Stimulated activated CD4-positive, alpha-beta T cell treated with anti-CD3 and anti-CD28 coated beads, Interleukin-1b, Interleukin-23, amount 100 ng/mL, for 4 hours (primary cell): ENCODE results near the gene AP1G2.
"Not testable (repeated sequence)": the region's sequence is repeated elsewhere in the genome, so short reads cannot be mapped to it uniquely, and the experiment has no call there.

Experiments
- DNase-seq, 2 donors: peaks; one replicate each; pipeline ENCODE4 v3.0.0-alpha.2; 2020; ENCODE audit warnings: low read depth in 2 of 2

Gene AP1G2

DNA sequence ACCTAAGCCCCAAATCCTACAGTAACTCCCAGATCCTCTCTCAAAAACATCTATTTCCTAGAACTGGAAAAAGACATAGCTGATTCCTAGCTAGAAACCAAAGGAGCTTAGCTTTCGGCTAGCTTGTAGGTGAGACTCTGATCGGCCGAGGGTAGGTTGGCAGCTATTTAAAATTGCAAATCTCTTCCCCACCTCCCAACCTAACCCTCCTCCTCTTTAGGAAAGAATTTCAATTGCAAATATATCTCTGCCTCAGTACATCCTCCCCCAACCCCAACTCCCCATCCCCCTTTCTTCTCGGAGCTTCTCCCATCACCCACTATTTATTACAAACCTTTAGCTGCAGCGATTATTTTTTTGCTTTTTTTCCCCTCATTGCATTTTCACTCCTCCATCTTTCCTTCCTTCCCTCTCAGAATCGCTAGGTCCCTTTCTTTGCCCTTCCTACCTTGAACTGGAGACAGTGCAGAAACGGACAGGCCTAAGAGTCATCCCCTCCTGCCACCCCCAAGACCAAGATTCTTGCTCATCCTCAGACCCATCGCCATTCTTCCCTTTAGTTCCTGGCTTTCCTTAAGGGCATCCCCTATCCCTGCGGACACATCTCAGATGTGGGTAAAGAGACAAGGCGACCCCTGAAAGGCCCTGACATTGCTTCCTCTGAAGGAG is 29.4 kb downstream of the AP1G2 start:
- DNase-seq: no peak

DNA sequence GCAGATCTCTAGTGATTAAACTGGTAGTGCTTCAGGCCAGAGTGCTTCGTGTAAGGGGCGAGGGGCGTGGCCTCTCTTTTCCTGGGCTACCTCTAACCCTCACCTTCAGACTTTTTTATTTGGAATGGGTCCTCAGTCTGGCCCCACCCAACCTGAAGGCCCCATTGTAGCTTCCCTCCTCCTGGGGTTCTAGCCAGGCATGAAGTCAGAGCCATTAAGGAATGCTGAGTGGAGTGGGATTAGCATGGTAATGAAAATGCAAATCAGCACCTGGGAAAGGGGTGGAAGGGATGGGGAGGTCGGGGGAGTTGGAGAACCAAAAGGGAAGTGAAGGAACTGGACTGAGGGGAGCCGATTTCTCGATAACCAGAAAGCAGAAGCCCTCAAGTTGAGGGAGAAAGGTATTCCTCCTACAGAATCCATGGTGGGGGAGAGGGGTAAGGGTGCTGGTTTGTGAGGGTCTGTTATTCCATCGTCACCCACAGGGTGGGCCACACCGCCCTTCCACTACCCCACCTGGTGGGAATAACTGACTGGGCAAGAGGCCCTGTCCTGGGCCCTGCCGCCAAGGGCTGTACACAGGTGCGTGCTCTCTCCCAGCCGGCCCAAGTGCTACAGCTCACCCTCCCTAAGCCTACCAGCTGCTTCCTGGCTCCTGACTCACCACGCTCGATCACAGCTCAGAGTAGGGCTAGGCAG is 30.1 kb downstream of the AP1G2 start:
- DNase-seq: no peak

DNA sequence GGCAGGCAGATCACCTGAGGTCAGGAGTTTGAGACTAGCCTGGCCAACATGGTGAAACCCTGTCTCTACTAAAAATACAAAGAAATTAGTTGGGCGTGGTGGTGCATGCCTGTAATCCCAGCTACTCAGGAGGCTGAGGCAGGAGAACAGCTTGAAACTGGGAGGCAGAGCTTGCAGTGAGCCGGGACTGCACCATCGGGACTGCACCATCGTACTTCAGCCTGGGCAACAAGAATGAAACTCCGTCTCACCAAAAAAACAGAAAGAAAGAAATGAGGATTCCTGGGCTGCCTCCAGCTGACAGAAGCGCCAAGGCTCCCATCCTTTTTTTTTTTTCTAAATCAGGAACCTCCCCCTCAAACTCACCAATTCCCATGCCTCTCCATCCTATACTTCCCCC is 30.7 kb downstream of the AP1G2 start:
- DNase-seq: not testable (repeated sequence)

DNA sequence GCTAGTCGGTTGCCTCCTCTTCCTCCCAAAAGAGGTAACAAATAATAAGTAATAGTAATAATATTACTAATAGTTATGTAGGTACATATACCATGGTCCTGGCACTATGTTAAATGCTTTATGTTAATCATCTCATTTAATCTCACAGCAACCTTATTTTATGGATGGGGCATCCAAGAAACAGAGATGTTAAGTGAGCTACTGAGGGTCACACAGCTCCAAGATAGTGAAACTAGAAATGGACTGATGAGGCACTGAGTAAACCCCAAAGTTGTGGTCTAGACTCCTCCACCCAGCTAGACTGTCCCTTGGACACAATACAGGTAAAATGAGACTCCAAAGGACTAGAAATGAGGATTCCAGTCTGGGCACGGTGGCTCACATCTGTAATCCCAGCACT is 31.1 kb downstream of the AP1G2 start:
- no peak for DNase-seq

DNA sequence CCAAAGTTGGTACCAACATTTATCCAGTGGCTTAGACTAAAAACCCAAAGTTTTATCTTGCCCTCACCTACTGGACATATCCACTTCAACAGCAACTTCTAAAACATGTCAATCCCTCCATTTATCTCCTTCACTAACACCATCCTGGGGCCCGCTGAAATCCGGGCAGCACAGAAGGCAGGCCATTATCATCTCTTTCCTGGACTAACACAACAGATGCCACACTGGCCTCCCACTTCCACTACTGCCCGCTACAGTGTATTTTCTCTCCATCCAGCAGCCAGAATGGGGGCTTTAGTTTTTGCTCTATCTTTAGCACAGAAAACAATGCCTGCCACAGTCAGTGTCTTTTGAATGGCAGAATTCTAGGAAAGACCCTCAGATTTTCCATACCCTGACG is 31.6 kb downstream of the AP1G2 start:
- no peak for DNase-seq

DNA sequence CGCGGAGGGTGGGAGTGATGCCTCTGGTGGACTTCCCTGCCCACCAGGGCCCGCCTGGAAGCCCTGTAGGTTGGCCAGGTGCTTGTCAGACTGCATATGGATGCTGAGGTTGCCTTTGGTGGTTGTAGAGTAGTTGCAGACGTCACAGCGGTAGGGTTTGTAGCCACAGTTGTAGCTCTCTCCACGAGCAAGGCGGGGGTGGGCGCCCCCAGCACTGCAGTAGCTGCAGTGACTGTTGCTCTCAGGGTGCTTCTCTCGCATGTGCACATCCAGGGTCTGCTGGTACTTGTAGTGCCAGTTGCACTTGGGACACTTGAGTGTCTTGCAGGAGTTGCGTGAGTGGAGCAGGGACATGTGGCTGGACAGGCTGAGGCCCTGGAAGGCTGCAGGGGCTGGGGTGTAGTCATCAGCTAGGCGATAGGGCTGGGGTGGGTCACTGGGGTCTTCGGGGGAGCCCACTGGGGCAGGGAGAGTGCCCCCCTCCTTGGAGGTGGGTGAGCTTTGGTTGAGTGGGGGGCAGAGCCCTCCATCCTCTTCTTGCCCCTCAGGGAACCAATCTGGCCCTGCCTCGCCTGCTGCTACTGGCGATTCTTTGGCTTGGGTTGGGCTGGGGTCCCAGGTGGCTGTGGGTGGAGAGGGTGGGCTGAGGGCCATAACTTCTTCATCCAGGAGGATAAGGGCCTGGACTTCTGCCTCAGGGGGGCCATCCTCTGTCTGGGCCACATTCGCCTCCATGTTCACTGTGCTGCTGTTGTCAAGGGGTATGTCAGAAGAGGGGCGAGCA is 33.7 kb downstream of the AP1G2 start:
- DNase-seq: no peak

DNA sequence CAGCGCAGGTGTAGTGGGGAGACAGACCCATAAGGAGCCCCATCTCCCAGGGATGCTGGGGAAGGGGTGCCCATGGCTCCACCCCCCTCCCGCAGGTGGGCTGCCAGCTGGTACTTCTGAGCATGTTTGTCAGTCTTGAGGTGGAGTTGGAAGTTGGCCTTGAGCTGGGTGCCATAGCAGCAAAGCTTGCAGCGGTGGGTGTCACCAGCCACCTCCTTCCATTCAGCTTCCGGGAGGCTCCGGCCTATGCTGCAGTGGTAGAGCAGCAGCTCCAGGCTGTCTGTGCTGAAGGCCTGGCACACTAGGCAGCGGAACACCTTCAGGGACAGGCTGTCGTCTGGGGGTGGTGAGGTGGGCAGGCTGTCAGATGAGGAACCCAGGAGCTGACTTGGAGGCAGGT is 34.9 kb downstream of the AP1G2 start:
- no peak for DNase-seq

DNA sequence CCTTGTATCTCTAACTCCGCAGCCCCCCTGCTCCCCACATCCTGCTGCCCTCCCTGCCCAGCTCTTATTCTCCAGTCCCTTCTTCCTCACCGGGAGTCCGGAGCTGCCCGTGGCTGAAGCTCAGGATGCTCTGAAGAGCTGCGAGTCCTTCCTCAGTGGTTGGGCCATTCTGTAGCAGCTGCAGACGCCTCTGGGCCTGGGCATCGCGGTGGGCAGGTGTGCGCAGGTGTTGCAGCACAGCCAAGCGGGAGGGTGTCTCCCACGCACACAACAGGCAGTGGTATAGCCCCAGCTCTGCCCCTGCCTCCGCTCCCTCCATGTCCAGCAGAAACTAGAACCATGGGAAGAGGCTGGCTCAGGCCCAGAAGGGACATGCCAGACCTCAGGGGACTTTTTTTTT is 36.2 kb downstream of the AP1G2 start:
- DNase-seq: no peak

DNA sequence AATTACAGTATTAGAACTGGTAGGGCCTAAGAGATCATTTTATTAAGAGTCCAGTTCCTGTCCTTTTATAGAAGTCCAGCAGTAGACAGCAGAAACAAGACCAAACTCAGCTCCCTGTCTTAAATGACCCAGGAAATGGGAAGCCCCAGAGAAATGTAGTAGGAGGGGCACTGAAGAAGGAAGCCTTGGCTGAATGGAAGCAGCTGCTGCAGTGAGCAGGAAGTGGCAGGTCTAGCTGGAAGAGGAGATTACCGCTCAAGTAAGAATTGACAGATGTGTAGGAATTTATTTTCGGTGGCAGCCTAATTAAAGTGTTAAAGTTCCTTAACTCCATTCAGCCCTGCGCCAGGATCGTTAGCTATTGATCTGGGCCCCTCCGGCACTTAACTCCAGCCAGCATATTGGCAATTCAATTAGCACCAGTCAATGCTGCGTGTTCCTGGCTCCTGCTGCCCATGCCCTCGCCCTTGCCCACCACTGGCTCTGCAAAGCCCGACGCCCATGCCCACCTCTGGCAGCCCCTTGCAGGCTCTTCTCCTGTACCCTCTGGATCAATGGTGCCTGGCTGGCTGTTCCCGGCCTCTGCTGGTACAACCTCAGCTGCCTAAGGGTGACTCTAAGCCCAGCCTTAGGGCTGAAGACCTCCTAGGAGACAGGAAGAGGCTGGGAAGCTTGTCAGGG is 37.1 kb downstream of the AP1G2 start:
- DNase-seq: no peak

DNA sequence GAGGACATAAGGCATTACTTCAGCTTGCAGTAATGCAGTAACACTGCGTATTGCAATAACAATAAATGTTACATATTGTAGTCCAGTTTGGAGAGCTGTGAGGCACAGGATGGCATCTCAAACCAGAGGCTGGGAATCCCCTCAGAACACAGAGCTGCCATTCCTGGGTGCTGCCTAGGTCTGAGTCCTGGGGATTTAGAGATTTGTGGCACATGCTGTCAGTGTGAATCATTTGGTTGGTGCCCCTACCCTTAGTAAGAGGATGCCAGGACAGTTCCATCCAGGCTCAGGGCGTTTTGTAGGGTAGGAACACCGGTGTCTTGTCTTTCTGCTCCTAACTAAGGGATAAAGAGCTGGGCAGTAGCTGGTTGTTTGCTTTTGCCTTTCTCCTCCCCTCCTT is 38.6 kb downstream of the AP1G2 start:
- no peak for DNase-seq

DNA sequence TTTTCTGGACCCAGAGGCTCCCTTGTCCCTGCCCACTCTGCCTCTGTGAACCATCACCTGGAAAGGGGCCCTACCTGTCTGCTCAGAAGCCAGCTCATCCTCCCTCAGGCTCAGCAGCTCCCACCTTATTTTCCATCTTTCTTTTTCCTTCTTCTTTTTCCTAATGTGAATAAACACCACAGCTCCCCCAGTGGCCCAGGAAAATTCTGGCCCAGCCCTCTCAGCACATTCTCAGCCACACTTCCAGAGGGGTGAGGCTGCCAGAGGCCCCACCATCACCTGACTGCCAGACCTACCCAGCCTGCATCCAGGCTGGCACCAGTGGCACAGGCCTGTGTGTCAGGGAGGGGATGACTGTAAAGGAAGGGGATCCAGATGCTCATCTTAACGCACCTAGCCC is 39.0 kb downstream of the AP1G2 start:
- no peak for DNase-seq

DNA sequence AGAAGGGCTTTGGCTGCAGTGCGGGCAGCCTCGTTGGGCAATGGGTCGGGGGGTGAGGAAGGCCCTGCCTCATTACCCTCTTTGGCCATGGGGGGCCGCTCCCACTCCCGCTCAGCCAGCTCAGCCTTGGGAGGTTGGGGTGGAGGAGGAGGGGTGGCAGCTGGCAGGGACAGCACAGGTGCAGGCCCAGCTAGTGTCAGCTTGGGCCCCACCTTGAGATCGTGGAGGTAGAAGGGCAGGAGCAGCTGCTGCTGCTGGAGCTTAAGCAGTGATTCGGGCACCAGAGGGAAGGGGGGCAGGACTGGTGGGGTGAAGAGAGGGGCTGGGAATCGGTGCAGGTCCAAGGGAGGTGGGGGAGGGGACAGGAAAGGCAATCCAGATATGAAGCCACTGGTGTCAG is 42.0 kb downstream of the AP1G2 start:
- no peak for DNase-seq

DNA sequence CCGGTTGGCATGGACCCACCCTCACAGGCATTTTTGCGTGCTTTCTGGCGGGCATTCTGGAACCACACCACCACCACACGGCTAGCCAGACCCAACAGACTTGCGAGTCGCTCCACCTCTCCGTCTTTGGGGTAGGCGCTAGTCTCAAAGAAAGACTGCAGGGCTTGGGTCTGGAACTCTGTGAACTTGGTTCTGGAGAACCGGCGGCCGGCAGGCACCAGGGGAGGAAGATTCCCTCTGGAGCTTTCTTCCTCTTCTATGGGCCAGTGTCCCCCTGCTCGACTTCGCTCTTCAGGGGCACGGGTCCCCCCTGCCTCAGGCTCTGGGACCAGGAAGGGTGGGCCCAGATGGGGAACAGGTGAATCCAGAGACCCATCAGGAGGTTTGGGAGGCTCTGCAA is 42.6 kb downstream of the AP1G2 start:
- DNase-seq: no peak

DNA sequence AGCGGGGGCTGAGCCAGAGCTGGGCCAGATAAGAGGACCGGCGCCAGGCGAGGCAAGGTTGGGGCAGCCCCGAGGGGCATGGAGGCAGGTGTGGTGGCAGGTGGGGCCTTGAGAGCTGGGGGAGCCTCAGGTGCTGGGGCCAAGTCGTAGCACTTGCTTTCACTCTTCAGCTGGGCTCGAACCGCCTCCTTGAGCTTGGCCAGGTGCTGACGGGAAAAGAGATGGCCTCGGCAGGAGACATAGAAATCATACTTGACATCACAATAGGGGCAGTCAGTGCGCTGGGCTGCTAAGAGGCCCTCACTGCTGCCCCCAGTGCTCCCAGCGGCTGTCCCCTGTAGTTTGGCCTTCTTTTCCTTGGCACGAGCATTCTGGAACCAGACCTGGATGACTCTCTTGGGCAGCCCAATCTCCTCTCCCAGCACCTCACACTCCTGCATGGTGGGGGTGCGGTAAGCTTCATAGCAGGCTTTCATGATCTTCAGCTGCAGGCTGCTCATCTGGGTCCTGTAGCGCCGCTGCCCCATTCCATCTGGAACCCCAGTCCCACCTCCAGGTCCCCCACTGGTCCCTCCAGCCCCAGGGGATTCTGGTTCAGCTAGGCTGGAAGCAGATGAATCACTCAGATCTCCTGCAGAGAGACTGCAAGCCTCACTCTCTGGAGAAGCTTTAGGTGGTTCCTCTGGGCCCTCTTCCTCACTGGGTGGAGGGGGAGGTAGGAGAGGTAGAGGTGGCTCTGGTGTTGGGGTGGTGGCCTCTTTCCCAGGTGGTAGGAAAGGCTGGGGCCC is 44.2 kb downstream of the AP1G2 start:
- DNase-seq: no peak

DNA sequence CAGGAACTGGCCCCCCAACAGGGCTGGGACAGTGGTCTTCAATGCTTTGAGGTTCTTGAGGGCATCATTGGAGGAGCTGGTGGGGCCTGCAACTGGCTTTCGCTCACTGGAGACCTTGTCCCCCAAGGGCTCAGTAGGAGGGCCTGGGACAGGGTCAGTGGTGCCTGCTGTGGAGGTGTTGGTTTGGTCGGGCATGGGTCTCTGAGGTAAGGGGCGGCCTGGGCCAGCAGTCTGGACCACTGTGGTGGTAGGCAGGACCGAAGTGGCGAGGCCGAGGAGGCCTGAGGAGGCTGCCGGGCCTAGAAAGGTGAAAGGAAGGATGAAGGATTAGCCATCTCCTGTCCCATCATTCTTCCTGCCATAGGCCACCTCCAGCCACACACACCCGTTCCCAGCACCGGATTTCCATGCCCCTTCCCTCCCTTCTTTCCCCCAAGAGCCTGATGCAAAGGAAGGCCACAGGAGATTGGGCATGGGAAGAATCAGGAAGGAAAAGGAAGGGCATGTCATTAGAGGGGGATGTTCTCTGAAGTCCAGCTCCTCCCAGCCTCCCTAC is 44.9 kb downstream of the AP1G2 start:
- no peak for DNase-seq

DNA sequence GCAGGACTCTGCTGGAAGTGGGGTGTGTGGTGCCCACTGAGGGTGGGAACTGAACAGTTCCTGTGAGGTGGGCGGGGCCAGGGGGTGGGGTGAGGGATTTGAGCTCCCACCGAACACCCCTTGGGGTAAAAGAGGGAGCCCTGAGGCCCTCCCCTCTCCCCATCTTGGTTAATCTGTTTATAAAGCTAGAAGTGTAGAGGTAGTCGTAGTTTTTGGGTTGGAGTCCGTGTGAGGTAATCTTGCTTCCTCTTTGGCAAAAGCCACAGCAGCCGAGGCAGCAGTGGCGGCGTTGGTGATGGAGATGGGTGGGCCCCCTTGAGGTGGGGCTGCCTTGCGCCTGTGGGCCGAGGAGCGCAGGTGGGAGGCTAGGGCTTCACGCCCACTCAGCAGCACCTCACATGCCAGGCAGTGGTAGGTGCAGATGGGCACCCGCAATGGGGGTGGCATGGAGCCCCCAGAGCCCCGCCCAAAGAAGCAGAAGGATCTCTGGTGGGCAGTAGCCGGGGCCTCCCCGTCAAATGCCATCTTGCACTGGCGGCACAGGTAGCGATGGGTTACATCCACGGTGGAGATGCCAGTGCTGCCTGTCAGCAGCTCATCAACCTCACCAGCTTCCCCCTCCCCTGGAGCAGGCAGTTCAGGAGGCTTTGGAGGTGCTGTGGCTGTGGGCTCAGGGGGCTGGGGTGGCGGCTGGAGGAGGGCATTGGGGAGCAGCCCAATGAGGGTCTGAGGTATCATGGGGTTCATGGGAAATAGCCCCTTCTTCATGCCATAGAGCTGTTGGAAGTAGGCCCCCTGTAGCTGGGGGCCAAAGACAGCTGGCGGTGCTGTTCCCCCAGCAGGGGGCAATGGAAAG is 45.6 kb downstream of the AP1G2 start:
- DNase-seq: no peak

DNA sequence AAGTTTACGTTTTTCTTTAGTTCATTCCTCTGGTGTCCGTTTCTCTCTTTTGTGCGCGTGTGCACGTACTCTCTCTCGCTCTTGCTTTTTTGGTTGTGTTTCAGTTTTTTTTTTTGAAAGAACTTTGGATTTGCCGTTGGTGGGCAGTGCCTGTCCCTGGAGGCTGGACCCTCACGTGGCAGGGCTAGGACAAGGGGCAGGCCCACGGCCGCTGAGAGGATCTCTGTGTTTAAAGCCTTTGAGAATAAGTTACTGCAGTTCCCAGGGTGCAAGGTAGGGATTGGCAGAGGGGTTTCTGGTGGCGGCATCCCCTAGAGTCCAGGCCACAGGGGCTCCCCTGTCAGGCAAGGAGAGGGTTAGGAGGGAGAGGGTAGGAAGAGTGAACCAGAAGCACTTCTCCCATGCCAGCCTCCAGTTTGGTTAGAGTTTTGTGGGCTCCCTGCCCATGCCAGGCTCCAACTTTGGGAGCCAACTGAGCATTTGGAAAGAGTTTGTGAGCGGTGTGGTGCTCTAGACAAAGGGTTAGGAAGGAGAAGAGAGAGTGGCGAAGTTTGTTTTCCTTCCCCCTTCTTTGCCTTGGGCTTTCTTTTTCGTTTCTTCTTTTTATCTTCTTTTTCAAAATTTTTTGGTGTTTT is 46.6 kb downstream of the AP1G2 start:
- no peak for DNase-seq

DNA sequence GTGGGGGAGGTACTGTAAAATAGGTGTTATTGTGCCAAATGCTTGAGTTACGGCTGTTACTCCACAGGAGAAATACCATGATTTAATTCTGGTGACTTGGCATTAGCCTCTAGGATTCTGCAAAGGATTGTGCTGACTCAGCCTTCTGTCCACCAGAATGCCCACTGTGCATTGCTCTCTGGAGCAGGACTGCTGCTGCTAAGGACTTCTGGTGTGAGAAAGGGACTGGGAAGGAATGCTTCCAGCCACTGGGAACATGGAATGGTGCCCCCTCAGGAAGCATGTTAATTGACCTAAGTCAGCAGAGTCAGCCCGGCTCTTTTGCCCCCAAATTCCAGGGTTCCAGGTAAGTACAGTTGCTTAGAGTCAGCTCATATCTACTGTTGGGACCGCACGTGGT is 48.9 kb downstream of the AP1G2 start:
- DNase-seq: no peak

DNA sequence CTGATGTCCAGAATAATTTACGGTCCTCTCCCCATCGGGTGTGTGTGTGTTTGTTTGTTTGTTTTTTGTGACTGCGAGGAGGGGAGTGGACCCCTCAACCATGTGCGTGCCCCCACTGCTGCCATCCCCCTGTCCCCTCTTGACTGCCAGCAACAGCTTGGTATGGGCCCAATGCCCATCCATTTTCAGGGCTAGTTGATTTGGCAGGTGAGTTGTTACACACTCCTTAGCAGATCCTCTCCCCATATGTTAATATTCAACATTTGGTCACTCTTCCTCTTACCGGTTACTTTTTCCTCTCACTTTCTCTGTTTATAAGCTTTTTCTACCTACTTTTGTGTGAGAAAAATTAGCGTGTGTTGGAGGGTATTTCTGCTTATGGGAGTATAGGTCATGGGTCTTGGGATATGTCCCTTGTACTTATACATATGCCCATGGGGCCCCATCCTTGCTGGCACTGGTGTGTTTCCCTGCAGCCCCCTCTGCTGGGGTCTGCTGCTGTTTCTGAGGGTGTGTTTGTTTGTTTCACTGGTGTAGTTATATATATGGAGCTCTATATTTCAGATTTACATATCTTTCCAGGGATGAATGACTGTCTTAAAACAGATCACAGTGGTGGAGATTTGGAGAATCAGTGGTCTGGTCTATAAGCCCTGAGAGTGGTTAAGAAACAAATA is 49.8 kb downstream of the AP1G2 start:
- DNase-seq: no peak

DNA sequence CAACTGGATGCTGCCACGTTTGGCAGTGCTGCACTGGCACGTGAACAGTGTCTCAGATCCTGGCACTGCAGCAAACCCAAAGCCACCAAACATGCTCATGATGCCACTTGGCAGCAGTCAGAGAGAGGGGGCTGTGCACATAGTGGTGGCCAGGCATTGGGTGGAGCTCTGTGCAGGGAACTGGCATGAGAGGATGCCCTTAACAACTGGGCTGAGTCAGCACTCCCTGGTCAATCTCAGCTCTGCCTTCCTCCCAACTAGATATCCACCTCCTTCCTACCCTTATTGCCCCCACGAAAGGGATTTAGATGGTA is 53.0 kb downstream of the AP1G2 start:
- DNase-seq: no peak
